ENCODE data around the gene VPS8. TPM values are rescaled to one million over a fixed set of nuclear protein-coding genes. Genes with fewer than 3 reads are reported as not detected.

Gene VPS8
- total RNA-seq, 1 experiment from 2014 or later = 37.6 TPM

DNA sequence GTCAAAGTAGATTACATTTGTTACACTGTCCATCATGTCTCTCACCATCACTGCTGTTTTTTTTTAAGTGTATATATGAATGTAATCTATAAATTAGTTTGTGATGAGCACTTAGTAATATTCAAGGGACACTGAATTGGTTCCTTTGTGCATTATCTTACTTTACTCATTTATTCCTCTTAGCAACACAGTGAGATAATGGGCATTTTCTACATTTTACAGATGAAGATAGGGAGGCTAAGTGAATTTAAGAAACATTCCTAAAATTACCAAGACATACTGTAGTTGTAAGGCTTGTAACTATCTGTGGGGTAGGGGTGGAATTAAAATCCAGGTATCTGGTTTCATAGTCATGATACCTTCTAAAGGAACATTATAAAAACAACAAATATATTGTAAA is 33.9 kb downstream of the VPS8 start:
- BruUV-seq (replicated peaks) = no TSS peak
- H3K36me3 ChIP-seq (ENCODE audit: control insufficient read depth in 1 of 2, insufficient read depth in 2 of 2, low read length in 2 of 2) = no peaks in the 10 kb centered on the region

More for the DNA sequence above, 33.9 kb downstream of the VPS8 start:
- intact Hi-C loops (cut with micrococcal nuclease) = no loop called here
- Histone ChIP-seq H3K9ac (ENCODE audit: low read length) (no peak overlapping the region), H3K9me2 (ENCODE audit: insufficient read depth) (no peaks in the 10 kb centered on the region), H3K27ac (ENCODE audit: low read depth, low read length) (no peak overlapping the region), H3K79me2 (ENCODE audit: insufficient read depth, low read length) (no peaks in the 10 kb centered on the region), H3K27me3 (ENCODE audit: insufficient read depth, low read length) (no peaks in the 10 kb centered on the region), H3K4me3 (replicated peaks in 1 of 2; ENCODE audit: low read depth in 1 of 2, low read length in 2 of 2) (no peak overlapping the region), H4K20me1 (ENCODE audit: insufficient read depth) (no peaks in the 10 kb centered on the region), H3K4me1 (ENCODE audit: control insufficient read depth in 1 of 2, insufficient read depth in 2 of 2, low read length in 2 of 2) (peaks cover 4 to 11% of the 10 kb centered on the region in 2 experiments; a peak in 3 of 4 replicates), H3K9me3 (ENCODE audit: control insufficient read depth in 1 of 2, insufficient read depth in 1 of 2, low read depth in 1 of 2, low read length in 2 of 2) (no peaks in the 10 kb centered on the region), H2AFZ (ENCODE audit: low read depth, low read length, poor library complexity, severe bottlenecking) (no peak overlapping the region), H3K4me2 (ENCODE audit: low read length) (no peak overlapping the region)
- ChIA-PET POLR2A (no interaction called here), RAD21 (ENCODE audit: low non-redundant PET in 1 of 2, low total read pairs in 2 of 2, uncharacterized antibody in 2 of 2, unreplicated experiment in 2 of 2) (no interaction called here), CTCF (interaction anchor here (1.2 kb wide), 1 partner anchor 9 kb away, joined by 3 read pairs; no protein-coding TSS in a partner anchor)
- no peak for ATAC-seq
- TF ChIP-seq ZFX (IDR thresholded peaks at IDR 0.05) (no peak), RAD21 (IDR thresholded peaks at IDR 0.05; ENCODE audit: low read depth) (no peak), POLR2A (IDR thresholded peaks at IDR 0.05; ENCODE audit: borderline replicate concordance, extremely low read depth, insufficient read depth, insufficient read length) (no peak), SP1 (IDR thresholded peaks at IDR 0.05; ENCODE audit: low read depth) (no peak), CEBPB (IDR thresholded peaks at IDR 0.05; ENCODE audit: low read depth) (no peak), EZH2phosphoT487 (IDR thresholded peaks at IDR 0.05; ENCODE audit: borderline replicate concordance) (no peak), EGR1 (IDR thresholded peaks at IDR 0.05; ENCODE audit: low read depth) (no peak), EZH2 (IDR thresholded peaks at IDR 0.05) (no peak), SIN3A (IDR thresholded peaks at IDR 0.05; ENCODE audit: low read depth) (no peak), SRF (IDR thresholded peaks at IDR 0.05; ENCODE audit: low read depth) (no peak), ZNF274 (IDR thresholded peaks at IDR 0.05; ENCODE audit: low read depth, low read length) (no peak)
- TF ChIP-seq, protein P1, sequence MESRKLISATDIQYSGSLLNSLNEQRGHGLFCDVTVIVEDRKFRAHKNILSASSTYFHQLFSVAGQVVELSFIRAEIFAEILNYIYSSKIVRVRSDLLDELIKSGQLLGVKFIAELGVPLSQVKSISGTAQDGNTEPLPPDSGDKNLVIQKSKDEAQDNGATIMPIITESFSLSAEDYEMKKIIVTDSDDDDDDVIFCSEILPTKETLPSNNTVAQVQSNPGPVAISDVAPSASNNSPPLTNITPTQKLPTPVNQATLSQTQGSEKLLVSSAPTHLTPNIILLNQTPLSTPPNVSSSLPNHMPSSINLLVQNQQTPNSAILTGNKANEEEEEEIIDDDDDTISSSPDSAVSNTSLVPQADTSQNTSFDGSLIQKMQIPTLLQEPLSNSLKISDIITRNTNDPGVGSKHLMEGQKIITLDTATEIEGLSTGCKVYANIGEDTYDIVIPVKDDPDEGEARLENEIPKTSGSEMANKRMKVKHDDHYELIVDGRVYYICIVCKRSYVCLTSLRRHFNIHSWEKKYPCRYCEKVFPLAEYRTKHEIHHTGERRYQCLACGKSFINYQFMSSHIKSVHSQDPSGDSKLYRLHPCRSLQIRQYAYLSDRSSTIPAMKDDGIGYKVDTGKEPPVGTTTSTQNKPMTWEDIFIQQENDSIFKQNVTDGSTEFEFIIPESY (IDR thresholded peaks at IDR 0.05; ENCODE audit: extremely low read depth, insufficient replicate concordance, low read length) = no peak
- TF ChIP-seq, protein P2, sequence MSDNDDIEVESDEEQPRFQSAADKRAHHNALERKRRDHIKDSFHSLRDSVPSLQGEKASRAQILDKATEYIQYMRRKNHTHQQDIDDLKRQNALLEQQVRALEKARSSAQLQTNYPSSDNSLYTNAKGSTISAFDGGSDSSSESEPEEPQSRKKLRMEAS (IDR thresholded peaks at IDR 0.05) = no peak
- TF ChIP-seq, protein P3, sequence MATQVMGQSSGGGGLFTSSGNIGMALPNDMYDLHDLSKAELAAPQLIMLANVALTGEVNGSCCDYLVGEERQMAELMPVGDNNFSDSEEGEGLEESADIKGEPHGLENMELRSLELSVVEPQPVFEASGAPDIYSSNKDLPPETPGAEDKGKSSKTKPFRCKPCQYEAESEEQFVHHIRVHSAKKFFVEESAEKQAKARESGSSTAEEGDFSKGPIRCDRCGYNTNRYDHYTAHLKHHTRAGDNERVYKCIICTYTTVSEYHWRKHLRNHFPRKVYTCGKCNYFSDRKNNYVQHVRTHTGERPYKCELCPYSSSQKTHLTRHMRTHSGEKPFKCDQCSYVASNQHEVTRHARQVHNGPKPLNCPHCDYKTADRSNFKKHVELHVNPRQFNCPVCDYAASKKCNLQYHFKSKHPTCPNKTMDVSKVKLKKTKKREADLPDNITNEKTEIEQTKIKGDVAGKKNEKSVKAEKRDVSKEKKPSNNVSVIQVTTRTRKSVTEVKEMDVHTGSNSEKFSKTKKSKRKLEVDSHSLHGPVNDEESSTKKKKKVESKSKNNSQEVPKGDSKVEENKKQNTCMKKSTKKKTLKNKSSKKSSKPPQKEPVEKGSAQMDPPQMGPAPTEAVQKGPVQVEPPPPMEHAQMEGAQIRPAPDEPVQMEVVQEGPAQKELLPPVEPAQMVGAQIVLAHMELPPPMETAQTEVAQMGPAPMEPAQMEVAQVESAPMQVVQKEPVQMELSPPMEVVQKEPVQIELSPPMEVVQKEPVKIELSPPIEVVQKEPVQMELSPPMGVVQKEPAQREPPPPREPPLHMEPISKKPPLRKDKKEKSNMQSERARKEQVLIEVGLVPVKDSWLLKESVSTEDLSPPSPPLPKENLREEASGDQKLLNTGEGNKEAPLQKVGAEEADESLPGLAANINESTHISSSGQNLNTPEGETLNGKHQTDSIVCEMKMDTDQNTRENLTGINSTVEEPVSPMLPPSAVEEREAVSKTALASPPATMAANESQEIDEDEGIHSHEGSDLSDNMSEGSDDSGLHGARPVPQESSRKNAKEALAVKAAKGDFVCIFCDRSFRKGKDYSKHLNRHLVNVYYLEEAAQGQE (IDR thresholded peaks at IDR 0.05; ENCODE audit: low read depth) = no peak
- no peak for DNase-seq (ENCODE audit: low read depth, low spot score)

Measured in HCT116 (cell line).